Measurements from ENCODE around the gene FOLR2.

DNA sequence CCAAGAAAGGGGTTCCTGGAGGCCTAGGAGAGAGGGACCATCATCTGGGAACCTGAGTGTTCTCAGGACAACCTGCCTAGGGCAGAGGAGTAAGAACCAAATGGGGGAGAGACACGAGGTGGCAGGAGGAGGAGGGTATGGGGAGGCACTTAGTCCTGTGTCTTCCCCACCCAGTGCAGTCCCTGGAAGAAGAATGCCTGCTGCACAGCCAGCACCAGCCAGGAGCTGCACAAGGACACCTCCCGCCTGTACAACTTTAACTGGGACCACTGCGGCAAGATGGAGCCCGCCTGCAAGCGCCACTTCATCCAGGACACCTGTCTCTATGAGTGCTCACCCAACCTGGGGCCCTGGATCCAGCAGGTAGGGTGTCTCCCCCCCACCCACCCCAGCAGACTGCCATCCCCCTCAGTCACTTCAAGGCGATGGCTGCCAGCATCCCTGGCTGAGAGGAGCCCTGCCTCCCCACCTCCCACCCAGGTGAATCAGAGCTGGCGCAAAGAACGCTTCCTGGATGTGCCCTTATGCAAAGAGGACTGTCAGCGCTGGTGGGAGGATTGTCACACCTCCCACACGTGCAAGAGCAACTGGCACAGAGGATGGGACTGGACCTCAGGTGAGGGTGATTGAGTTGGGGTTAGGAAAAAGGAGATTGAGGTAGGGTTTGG, 4.2 kb downstream of the FOLR2 start:
- TF ChIP-seq YY1 (IDR thresholded peaks at IDR 0.05; ENCODE audit: low read depth) (no peak), EP300 (IDR thresholded peaks at IDR 0.05; ENCODE audit: borderline replicate concordance) (no peak), RAD21 (IDR thresholded peaks at IDR 0.05; ENCODE audit: low read depth) (no peak), CREB1 (IDR thresholded peaks at IDR 0.05; ENCODE audit: low read depth) (no peak), CEBPB (IDR thresholded peaks at IDR 0.05) (no peak), TAF1 (IDR thresholded peaks at IDR 0.05; ENCODE audit: low read depth) (no peak), TEAD4 (IDR thresholded peaks at IDR 0.05) (no peak), FOXM1 (IDR thresholded peaks at IDR 0.05; ENCODE audit: borderline replicate concordance, low read depth) (no peak), EGR1 (IDR thresholded peaks at IDR 0.05) (no peak)
- TF ChIP-seq, protein P1, sequence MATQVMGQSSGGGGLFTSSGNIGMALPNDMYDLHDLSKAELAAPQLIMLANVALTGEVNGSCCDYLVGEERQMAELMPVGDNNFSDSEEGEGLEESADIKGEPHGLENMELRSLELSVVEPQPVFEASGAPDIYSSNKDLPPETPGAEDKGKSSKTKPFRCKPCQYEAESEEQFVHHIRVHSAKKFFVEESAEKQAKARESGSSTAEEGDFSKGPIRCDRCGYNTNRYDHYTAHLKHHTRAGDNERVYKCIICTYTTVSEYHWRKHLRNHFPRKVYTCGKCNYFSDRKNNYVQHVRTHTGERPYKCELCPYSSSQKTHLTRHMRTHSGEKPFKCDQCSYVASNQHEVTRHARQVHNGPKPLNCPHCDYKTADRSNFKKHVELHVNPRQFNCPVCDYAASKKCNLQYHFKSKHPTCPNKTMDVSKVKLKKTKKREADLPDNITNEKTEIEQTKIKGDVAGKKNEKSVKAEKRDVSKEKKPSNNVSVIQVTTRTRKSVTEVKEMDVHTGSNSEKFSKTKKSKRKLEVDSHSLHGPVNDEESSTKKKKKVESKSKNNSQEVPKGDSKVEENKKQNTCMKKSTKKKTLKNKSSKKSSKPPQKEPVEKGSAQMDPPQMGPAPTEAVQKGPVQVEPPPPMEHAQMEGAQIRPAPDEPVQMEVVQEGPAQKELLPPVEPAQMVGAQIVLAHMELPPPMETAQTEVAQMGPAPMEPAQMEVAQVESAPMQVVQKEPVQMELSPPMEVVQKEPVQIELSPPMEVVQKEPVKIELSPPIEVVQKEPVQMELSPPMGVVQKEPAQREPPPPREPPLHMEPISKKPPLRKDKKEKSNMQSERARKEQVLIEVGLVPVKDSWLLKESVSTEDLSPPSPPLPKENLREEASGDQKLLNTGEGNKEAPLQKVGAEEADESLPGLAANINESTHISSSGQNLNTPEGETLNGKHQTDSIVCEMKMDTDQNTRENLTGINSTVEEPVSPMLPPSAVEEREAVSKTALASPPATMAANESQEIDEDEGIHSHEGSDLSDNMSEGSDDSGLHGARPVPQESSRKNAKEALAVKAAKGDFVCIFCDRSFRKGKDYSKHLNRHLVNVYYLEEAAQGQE (IDR thresholded peaks at IDR 0.05; ENCODE audit: low read depth), result no peak
- TF ChIP-seq, protein P2, sequence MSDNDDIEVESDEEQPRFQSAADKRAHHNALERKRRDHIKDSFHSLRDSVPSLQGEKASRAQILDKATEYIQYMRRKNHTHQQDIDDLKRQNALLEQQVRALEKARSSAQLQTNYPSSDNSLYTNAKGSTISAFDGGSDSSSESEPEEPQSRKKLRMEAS (IDR thresholded peaks at IDR 0.05), result no peak

Data from Ishikawa (cell line).